ENCODE measurements around the gene ZNF845.
"Not testable (repeated sequence)": the region's sequence is repeated elsewhere in the genome, so short reads cannot be mapped to it uniquely, and the experiment has no call there.

The ZNF845 gene

DNA sequence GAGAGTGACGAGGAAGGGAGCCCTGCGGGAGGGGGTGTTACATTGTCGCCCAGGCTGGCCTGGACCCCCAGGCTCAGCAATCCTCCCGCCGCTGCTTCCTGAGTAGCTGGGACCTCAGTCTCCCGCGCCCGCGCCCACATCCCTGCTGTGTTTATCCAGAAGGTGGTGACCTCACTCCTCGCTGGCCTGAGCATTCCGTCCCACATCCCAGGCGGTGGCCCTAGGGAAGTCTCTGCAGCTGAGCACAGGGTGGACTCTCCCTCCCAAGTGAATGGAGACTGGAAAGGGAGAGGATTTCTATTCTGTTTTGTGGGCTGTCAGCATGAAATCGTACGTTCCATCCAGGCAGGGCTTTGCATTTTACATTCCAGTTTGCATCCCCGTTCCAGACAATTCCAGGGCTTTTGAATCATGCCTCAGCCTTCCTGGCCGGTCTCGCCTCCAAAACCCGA lies 61.0 kb downstream of the ZNF845 start:
- Histone ChIP-seq H3K4me1 (ENCODE audit: insufficient read depth, poor library complexity, severe bottlenecking) (peaks cover 4% of the 10 kb centered on the region), H3K27ac (ENCODE audit: poor library complexity, severe bottlenecking) (peak overlapping the region; percentile 35), H3K4me3 (ENCODE audit: severe bottlenecking) (peak overlapping the region; percentile 62), H3K9me3 (ENCODE audit: severe bottlenecking) (no peaks in the 10 kb centered on the region), H3K36me3 (ENCODE audit: low read depth) (peaks cover 17% of the 10 kb centered on the region), H3K27me3 (ENCODE audit: insufficient read depth, poor library complexity, severe bottlenecking) (no peaks in the 10 kb centered on the region)
- TF ChIP-seq, protein P1, sequence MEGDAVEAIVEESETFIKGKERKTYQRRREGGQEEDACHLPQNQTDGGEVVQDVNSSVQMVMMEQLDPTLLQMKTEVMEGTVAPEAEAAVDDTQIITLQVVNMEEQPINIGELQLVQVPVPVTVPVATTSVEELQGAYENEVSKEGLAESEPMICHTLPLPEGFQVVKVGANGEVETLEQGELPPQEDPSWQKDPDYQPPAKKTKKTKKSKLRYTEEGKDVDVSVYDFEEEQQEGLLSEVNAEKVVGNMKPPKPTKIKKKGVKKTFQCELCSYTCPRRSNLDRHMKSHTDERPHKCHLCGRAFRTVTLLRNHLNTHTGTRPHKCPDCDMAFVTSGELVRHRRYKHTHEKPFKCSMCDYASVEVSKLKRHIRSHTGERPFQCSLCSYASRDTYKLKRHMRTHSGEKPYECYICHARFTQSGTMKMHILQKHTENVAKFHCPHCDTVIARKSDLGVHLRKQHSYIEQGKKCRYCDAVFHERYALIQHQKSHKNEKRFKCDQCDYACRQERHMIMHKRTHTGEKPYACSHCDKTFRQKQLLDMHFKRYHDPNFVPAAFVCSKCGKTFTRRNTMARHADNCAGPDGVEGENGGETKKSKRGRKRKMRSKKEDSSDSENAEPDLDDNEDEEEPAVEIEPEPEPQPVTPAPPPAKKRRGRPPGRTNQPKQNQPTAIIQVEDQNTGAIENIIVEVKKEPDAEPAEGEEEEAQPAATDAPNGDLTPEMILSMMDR (IDR thresholded peaks at IDR 0.05; ENCODE audit: poor library complexity, severe bottlenecking): no peak
- DNase-seq (ENCODE audit: low spot score) (no peak), ATAC-seq (ENCODE audit: low read depth) (peak; percentile 31)

DNA sequence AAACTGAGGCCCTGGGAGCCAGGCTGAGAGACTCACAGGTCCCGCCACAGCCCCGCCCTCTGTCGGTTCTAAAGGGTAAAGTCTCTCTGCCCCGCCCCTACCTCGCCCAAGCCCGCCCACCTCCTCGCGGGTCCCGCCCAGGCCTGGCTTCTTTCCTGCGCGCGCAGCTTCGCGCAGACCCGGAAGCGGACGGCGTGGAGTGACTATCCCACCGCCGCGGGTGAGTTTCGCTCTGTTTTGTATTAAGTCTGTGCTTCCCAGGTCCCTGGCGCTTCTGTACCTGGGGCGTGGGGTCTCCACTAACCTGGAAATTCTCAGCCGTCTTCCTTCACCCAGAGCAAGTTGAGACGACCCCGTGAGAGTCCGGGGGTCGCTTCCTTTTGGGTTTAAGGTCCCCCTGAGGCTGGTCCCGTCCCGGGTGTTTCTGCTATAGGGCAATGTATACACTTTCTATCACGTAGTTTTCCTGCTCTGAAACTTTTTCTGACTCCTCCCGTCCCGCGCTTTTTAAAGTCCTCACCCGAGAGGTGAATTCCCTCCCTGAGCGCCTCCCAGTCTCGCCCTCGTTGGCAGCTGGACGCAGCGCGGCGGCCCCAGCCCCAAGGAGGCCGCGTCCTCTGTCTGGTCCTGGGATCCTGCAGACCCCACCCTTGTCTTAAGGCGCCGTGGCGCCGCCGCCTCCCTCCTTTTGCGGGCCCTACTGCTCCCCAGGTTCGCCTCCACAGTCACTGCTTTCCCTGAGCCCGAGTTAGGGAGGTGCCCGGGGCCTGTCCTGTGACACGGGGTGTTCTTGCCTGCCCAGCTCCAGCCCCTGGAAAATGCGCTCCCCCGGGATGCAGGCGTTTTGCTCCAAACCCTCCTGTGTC lies 61.7 kb downstream of the ZNF845 start, which contains the start of gene ZNF765:
TSS of gene ZNF765 (plus strand) at position 176 of the 866 bp plus-strand sequence. CDS start 2,867 bp downstream, outside the sequence.
- H3K4me1 ChIP-seq (ENCODE audit: insufficient read depth, poor library complexity, severe bottlenecking): peaks cover 4% of the 10 kb centered on the region
- ATAC-seq (ENCODE audit: low read depth) (peak; percentile 92), DNase-seq (ENCODE audit: low spot score) (peak; percentile 90)
- H3K4me3 ChIP-seq (ENCODE audit: severe bottlenecking): peak within 1 kb of the TSS; percentile 62
- H3K36me3 ChIP-seq (ENCODE audit: low read depth): peaks cover 23% of the 10 kb centered on the region
- H3K27me3 ChIP-seq (ENCODE audit: insufficient read depth, poor library complexity, severe bottlenecking): no peaks in the 10 kb centered on the region
- no peaks in the 10 kb centered on the region for H3K9me3 ChIP-seq (ENCODE audit: severe bottlenecking)
- peak within 1 kb of the TSS; percentile 35 for H3K27ac ChIP-seq (ENCODE audit: poor library complexity, severe bottlenecking)
- TF ChIP-seq, protein P1 (IDR thresholded peaks at IDR 0.05; ENCODE audit: poor library complexity, severe bottlenecking): peak; percentile 45

DNA sequence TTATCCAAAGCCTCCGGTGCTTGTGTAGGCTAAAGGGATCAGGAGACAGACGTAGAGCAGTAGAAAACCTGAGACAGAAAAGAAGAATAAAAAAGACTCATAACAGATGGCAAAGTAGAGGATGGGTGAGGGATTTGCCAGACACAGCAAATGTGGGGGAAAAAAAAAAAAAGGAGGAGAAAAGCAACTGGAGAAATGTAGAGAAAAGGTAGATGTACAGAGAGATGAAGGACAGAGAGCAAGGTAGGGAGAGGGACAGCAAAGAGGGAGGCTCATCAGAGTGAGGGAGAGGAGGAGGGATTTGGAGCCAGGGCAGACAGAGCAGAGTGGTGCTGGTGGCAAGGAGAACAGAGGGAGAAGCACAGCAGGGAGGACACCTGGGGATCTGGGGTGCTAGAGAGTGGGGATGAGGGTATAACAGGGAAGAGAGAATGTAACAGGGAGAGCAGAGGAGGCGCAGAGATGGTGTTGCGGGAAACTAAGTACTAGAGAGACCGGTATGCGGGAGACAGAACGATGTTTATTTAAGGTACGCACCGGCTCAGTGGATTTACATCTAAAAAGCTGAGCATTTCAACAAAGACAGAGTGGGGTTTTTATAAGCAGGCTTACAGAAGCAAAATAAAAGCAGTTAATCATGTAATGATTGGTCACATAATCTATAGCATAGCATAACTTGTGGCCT lies 62.4 kb downstream of the ZNF845 start:
- H3K36me3 ChIP-seq (ENCODE audit: low read depth): peaks cover 28% of the 10 kb centered on the region
- not testable (repeated sequence) for H3K4me1 ChIP-seq (ENCODE audit: insufficient read depth, poor library complexity, severe bottlenecking); H3K27me3 ChIP-seq (ENCODE audit: insufficient read depth, poor library complexity, severe bottlenecking); H3K9me3 ChIP-seq (ENCODE audit: severe bottlenecking); DNase-seq (ENCODE audit: low spot score); ATAC-seq (ENCODE audit: low read depth)
- H3K27ac ChIP-seq (ENCODE audit: poor library complexity, severe bottlenecking): peak overlapping the region; percentile 35
- peak overlapping the region; percentile 62 for H3K4me3 ChIP-seq (ENCODE audit: severe bottlenecking)

DNA sequence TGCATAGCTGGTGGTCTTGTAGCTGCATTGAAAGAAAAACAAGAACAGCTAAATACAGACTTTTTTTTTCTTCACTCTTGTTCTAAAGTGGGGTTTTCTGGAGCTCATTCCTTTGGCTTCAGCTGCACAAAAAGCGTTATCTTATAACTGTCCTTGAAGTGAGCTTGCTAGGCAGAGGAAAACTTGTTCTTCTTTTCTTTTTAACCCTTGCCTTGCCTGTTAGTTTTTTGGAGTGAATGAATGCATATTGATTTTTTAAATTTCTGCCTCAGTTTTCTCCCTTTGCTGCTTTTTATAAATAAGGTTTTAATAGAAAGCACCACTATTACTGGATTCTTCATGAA lies 62.9 kb downstream of the ZNF845 start:
- no peak overlapping the region for H3K27ac ChIP-seq (ENCODE audit: poor library complexity, severe bottlenecking)
- no peak for ATAC-seq (ENCODE audit: low read depth)
- H3K9me3 ChIP-seq (ENCODE audit: severe bottlenecking): no peaks in the 10 kb centered on the region
- no peaks in the 10 kb centered on the region for H3K27me3 ChIP-seq (ENCODE audit: insufficient read depth, poor library complexity, severe bottlenecking)
- peak overlapping the region; percentile 62 for H3K4me3 ChIP-seq (ENCODE audit: severe bottlenecking)
- TF ChIP-seq, protein P1 (IDR thresholded peaks at IDR 0.05; ENCODE audit: poor library complexity, severe bottlenecking): no peak
- peaks cover 33% of the 10 kb centered on the region for H3K36me3 ChIP-seq (ENCODE audit: low read depth)
- DNase-seq (ENCODE audit: low spot score): no peak
- H3K4me1 ChIP-seq (ENCODE audit: insufficient read depth, poor library complexity, severe bottlenecking): peaks cover 4% of the 10 kb centered on the region

DNA sequence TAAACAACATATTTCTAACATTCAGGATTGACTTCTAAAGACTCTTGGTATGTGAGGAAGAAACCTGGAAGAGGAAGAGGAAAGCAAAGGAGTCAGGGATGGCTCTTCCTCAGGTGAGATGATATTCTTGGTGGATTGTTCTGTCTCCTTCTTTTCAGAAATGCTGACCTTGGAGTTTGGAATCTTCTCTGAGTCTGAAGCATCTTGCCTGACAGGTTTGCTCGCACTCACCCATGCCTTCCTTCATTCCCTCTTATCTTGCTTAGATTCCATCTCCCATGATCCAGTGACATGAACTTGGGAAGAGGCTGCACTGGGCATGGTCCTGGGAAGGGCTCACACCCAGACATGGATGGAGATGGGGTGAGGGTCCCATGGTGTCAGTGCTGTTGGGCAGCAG lies 64.4 kb downstream of the ZNF845 start:
- H3K4me1 ChIP-seq (ENCODE audit: insufficient read depth, poor library complexity, severe bottlenecking); H3K27me3 ChIP-seq (ENCODE audit: insufficient read depth, poor library complexity, severe bottlenecking); H3K9me3 ChIP-seq (ENCODE audit: severe bottlenecking); H3K4me3 ChIP-seq (ENCODE audit: severe bottlenecking); ATAC-seq (ENCODE audit: low read depth); H3K27ac ChIP-seq (ENCODE audit: poor library complexity, severe bottlenecking); DNase-seq (ENCODE audit: low spot score): not testable (repeated sequence)
- H3K36me3 ChIP-seq (ENCODE audit: low read depth): peaks cover 42% of the 10 kb centered on the region
